CD4-positive, alpha-beta memory T cell (primary cell): ENCODE data around the gene UGT1A3. TPM values are rescaled to one million over a fixed set of nuclear protein-coding genes. Genes with fewer than 3 reads are reported as not detected.

Experiments used
- CTCF ChIA-PET: fragments of 350-600 bp; sonication (Branson Sonifier 250); formaldehyde crosslinking; loops from one replicate; lab custom pipeline; 2021; ENCODE audit warnings: inconsistent platforms; ENCODE audit not compliant: partially characterized antibody; lab: Charles Lee
- POLR2A ChIA-PET: fragments of 350-600 bp; sonication (Branson Sonifier 250); formaldehyde crosslinking; loops from one replicate; lab custom pipeline; 2021; ENCODE audit not compliant: partially characterized antibody; lab: Charles Lee
- DNase-seq, 5 donors: peaks; one replicate each; pipeline versions ENCODE4 v3.0.0 to v3.0.0-alpha.2; 2020 to 2022; ENCODE audit warnings: mixed read lengths in 1 of 5
- H3K27ac ChIP-seq: one replicate; pipeline ENCODE4 v1.7.0; 2013; ENCODE audit warnings: low read depth, low read length
- H3K27me3 ChIP-seq: 2 replicates; pipeline ENCODE4 v1.7.0; 2013; ENCODE audit warnings: mild to moderate bottlenecking, low read length, moderate library complexity; ENCODE audit not compliant: insufficient read depth
- H3K36me3 ChIP-seq: 2 replicates; pipeline ENCODE4 v1.7.0; 2013; ENCODE audit warnings: mild to moderate bottlenecking, low read length, moderate library complexity; ENCODE audit not compliant: insufficient read depth
- H3K4me1 ChIP-seq: 2 replicates; pipeline ENCODE4 v1.7.0; 2013; ENCODE audit warnings: mild to moderate bottlenecking, low read length, moderate library complexity; ENCODE audit not compliant: insufficient read depth
- H3K4me3 ChIP-seq, 2 donors: one replicate each; pipeline ENCODE4 v1.7.0; 2013; ENCODE audit warnings: low read length in 2 of 2, mild to moderate bottlenecking in 1 of 2
- H3K9me3 ChIP-seq, 2 donors: one replicate each; pipeline ENCODE4 v1.7.0; 2013; ENCODE audit warnings: low read length in 2 of 2, control low read depth in 1 of 2; ENCODE audit not compliant: control insufficient read depth in 1 of 2
- H3K27ac Mint-ChIP-seq, 7 donors: one replicate each; pipeline ENCODE4 v1.8.0; 2020 to 2021; ENCODE audit warnings: mixed read lengths in 7 of 7, mild to moderate bottlenecking in 6 of 7, inconsistent platforms in 3 of 7, moderate library complexity in 3 of 7
- H3K27me3 Mint-ChIP-seq, 2 donors: one replicate each; pipeline ENCODE4 v1.8.0; 2020 to 2021; ENCODE audit warnings: mixed read lengths in 2 of 2
- H3K36me3 Mint-ChIP-seq, 2 donors: one replicate each; pipeline ENCODE4 v1.8.0; 2020 to 2021; ENCODE audit warnings: mixed read lengths in 2 of 2, inconsistent platforms in 1 of 2, mild to moderate bottlenecking in 1 of 2
- H3K4me1 Mint-ChIP-seq, 4 donors: one replicate each; pipeline ENCODE4 v1.8.0; 2020 to 2021; ENCODE audit warnings: mixed read lengths in 4 of 4, mild to moderate bottlenecking in 1 of 4
- H3K4me3 Mint-ChIP-seq, 8 donors: one replicate each; pipeline ENCODE4 v1.8.0; 2020 to 2021; ENCODE audit warnings: mixed read lengths in 8 of 8, mild to moderate bottlenecking in 7 of 8, moderate library complexity in 6 of 8, inconsistent platforms in 3 of 8
- H3K9me3 Mint-ChIP-seq, 8 donors: one replicate each; pipeline ENCODE4 v1.8.0; 2020 to 2021; ENCODE audit warnings: mixed read lengths in 8 of 8, mild to moderate bottlenecking in 5 of 8, inconsistent platforms in 3 of 8, moderate library complexity in 1 of 8
- intact Hi-C: fragments of 100-400 bp; cut with micrococcal nuclease; formaldehyde crosslinking; loops from one replicate; pipeline ENCODE4 v1.15.1; 2023
- polyA plus RNA-seq, 2 donors: library from polyadenylated mRNA; unstranded; fragments of 300-500 nt; fragmentation: Illumina TruSeq; gene quantifications; one replicate each; pipeline ENCODE4 v1.2.3, GENCODE V29; 2021
- total RNA-seq, 2 experiments: library from RNA; stranded (reverse); gene quantifications; one replicate each; pipeline ENCODE4 v1.2.3, GENCODE V29; 2021

Gene UGT1A3
- total RNA-seq (not detected), polyA plus RNA-seq (not detected)

DNA sequence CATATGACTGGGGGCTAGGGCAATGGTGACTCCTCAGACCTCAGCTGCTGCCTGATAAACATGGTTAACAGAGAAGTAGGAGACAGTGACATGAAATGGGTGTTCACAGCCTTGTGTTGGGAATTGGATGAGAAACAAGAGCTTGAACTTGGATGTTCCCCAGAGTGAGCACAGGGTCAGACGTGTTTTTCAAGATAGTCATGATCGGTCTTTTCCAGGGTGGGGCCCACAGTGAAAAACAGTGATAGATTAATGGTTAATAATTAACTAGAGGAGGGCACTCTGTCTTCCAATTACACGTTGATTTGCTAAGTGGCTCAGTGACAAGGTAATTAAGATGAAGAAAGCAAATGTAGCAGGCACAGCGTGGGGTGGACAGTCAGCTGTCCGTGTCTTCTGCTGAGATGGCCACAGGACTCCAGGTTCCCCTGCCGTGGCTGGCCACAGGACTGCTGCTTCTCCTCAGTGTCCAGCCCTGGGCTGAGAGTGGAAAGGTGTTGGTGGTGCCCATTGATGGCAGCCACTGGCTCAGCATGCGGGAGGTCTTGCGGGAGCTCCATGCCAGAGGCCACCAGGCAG lies at the start of gene UGT1A3:
Gene UGT1A3, plus strand, starts transcription at position 320 of the 579 bp plus-strand sequence. Its CDS starts 85 bp downstream, at position 405.
- intact Hi-C loops = no loop called here
- Mint-ChIP-seq H3K27ac (no peak within 1 kb of the TSS), H3K27me3 (peaks cover 12 to 17% of the 10 kb centered on the region in 2 donors), H3K4me1 (no peaks in the 10 kb centered on the region), H3K9me3 (peaks cover 0 to 3% (median 0%) of the 10 kb centered on the region in 8 donors), H3K4me3 (no peak within 1 kb of the TSS), H3K36me3 (no peaks in the 10 kb centered on the region)
- no peak within 1 kb of the TSS for H3K27ac ChIP-seq
- no peaks in the 10 kb centered on the region for H3K36me3 ChIP-seq
- H3K4me1 ChIP-seq = no peaks in the 10 kb centered on the region
- DNase-seq = no peak
- no peaks in the 10 kb centered on the region for H3K27me3 ChIP-seq
- ChIA-PET POLR2A (no interaction called here), CTCF (no interaction called here)
- no peak within 1 kb of the TSS for H3K4me3 ChIP-seq
- no peaks in the 10 kb centered on the region for H3K9me3 ChIP-seq

DNA sequence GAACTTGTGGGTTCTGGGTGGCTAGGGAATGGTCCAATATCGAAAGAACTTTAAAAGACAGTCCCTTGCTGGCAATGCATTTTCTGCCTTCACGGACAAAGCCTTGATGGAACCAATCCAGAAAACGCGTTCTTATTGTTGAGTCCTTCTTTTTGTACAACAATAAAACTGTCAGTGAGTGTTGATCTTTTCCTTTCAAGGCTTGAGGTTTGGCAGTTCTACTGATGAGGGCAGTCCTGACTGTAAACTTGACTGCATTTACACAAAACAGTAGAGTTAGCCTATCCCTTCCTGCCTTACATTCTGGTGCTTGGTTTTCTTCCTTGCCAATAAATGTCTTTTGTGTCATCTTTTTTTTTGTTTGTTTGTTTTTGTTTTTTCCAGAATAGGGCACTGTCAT lies 49.6 kb upstream of the UGT1A3 start:
- CTCF ChIA-PET = no interaction called here
- no peak overlapping the region for H3K27ac ChIP-seq
- DNase-seq = no peak
- Mint-ChIP-seq H3K4me3 (no peak overlapping the region), H3K27ac (no peak overlapping the region), H3K36me3 (no peaks in the 10 kb centered on the region), H3K9me3 (no peaks in the 10 kb centered on the region), H3K4me1 (no peaks in the 10 kb centered on the region), H3K27me3 (peaks cover 15 to 18% of the 10 kb centered on the region in 2 donors)
- H3K4me3 ChIP-seq = no peak overlapping the region
- POLR2A ChIA-PET = no interaction called here
- no peaks in the 10 kb centered on the region for H3K9me3 ChIP-seq
- no peaks in the 10 kb centered on the region for H3K4me1 ChIP-seq
- H3K36me3 ChIP-seq = no peaks in the 10 kb centered on the region
- intact Hi-C loops = no loop called here
- H3K27me3 ChIP-seq = no peaks in the 10 kb centered on the region

- intact Hi-C loops = no loop called here
- POLR2A ChIA-PET = no interaction called here
- CTCF ChIA-PET = no interaction called here
Observed at GRCh38 chr2:233680361-233681045, 48.3 kb upstream of the UGT1A3 start.

DNA sequence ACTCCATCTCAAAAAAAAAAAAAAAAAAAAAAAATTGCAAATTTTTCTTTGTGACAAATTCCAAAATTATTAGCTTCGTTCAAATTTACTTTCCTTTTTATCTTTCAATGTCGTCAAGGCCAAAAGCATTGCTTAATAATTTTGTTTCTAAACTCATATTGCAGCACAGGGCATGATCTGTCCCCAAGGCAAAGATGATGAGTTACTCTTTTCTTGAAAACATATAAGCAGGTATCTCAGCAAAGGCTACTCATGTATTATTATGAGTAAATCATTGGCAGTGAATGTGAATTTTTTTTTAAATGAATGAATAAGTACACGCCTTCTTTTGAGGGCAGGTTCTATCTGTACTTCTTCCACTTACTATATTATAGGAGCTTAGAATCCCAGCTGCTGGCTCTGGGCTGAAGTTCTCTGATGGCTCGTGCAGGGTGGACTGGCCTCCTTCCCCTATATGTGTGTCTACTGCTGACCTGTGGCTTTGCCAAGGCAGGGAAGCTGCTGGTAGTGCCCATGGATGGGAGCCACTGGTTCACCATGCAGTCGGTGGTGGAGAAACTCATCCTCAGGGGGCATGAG lies 47.2 kb upstream of the UGT1A3 start, which contains the start of gene UGT1A7:
Gene UGT1A7, plus strand, starts transcription at position 381 of the 579 bp plus-strand sequence. Its CDS starts 37 bp downstream, at position 418.
- Histone ChIP-seq H3K4me3 (no peak within 1 kb of the TSS), H3K27ac (no peak within 1 kb of the TSS), H3K27me3 (no peaks in the 10 kb centered on the region), H3K36me3 (no peaks in the 10 kb centered on the region), H3K4me1 (no peaks in the 10 kb centered on the region), H3K9me3 (no peaks in the 10 kb centered on the region)
- no peaks in the 10 kb centered on the region for H3K4me1 Mint-ChIP-seq
- peaks cover 13 to 18% of the 10 kb centered on the region in 2 donors for H3K27me3 Mint-ChIP-seq
- POLR2A ChIA-PET = no interaction called here
- intact Hi-C loops = no loop called here
- no peaks in the 10 kb centered on the region for H3K36me3 Mint-ChIP-seq
- CTCF ChIA-PET = no interaction called here
- H3K4me3 Mint-ChIP-seq = no peak within 1 kb of the TSS
- no peaks in the 10 kb centered on the region for H3K9me3 Mint-ChIP-seq
- DNase-seq = no peak
- H3K27ac Mint-ChIP-seq = no peak within 1 kb of the TSS

More at GRCh38 chr2:233680361-233681045, 48.3 kb upstream of the UGT1A3 start:
- Mint-ChIP-seq H3K27ac (no peak overlapping the region), H3K27me3 (peaks cover 15 to 17% of the 10 kb centered on the region in 2 donors), H3K36me3 (no peaks in the 10 kb centered on the region), H3K9me3 (no peaks in the 10 kb centered on the region), H3K4me3 (no peak overlapping the region), H3K4me1 (no peaks in the 10 kb centered on the region)
- no peaks in the 10 kb centered on the region for H3K27me3 ChIP-seq
- H3K9me3 ChIP-seq = no peaks in the 10 kb centered on the region
- H3K36me3 ChIP-seq = no peaks in the 10 kb centered on the region
- DNase-seq = no peak
- no peak overlapping the region for H3K27ac ChIP-seq
- H3K4me3 ChIP-seq = no peak overlapping the region
- H3K4me1 ChIP-seq = no peaks in the 10 kb centered on the region

DNA sequence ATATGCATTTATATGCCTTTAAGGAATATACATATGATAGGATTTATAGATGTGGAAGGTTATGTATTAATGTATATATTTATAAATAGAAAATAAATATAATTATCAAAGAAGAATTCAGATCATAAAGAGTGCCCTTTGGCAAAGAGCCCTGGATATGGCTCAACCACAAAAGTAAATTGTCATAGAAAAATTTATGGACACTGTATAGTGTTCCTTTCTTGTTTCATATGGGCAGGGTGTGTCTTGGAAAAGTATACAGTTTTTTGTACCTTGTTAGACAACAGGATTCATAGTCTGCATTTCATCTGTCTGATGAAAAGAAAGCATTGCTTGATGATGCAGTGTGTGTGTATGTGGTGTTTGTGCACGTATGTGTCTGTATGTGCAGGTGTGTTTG lies 44.2 kb upstream of the UGT1A3 start:
- H3K36me3 Mint-ChIP-seq = no peaks in the 10 kb centered on the region
- no peak overlapping the region for H3K4me3 Mint-ChIP-seq
- DNase-seq = no peak
- H3K27me3 ChIP-seq = no peaks in the 10 kb centered on the region
- H3K4me1 ChIP-seq = no peaks in the 10 kb centered on the region
- no peaks in the 10 kb centered on the region for H3K4me1 Mint-ChIP-seq
- H3K9me3 Mint-ChIP-seq = peaks cover 0 to 1% (median 0%) of the 10 kb centered on the region in 8 donors
- no peaks in the 10 kb centered on the region for H3K36me3 ChIP-seq
- ChIA-PET POLR2A (no interaction called here), CTCF (no interaction called here)
- H3K9me3 ChIP-seq = no peaks in the 10 kb centered on the region
- H3K27me3 Mint-ChIP-seq = peaks cover 12 to 20% of the 10 kb centered on the region in 2 donors
- H3K4me3 ChIP-seq = no peak overlapping the region
- no peak overlapping the region for H3K27ac Mint-ChIP-seq
- intact Hi-C loops = no loop called here
- no peak overlapping the region for H3K27ac ChIP-seq

GRCh38 chr2:233686928-233687327 lies 41.9 kb upstream of the UGT1A3 start:
- H3K4me3 Mint-ChIP-seq = no peak overlapping the region
- H3K27ac Mint-ChIP-seq = no peak overlapping the region
- no peaks in the 10 kb centered on the region for H3K9me3 ChIP-seq
- no peak overlapping the region for H3K4me3 ChIP-seq
- H3K9me3 Mint-ChIP-seq = peaks cover 0 to 1% (median 0%) of the 10 kb centered on the region in 8 donors
- ChIA-PET POLR2A (no interaction called here), CTCF (no interaction called here)
- no peaks in the 10 kb centered on the region for H3K27me3 ChIP-seq
- no peak for DNase-seq
- no peaks in the 10 kb centered on the region for H3K4me1 ChIP-seq
- H3K36me3 Mint-ChIP-seq = no peaks in the 10 kb centered on the region
- no peak overlapping the region for H3K27ac ChIP-seq
- intact Hi-C loops = no loop called here
- no peaks in the 10 kb centered on the region for H3K4me1 Mint-ChIP-seq
- peaks cover 10 to 19% of the 10 kb centered on the region in 2 donors for H3K27me3 Mint-ChIP-seq
- no peaks in the 10 kb centered on the region for H3K36me3 ChIP-seq

- H3K27ac ChIP-seq = no peak overlapping the region
- Mint-ChIP-seq H3K27me3 (peaks cover 10 to 25% of the 10 kb centered on the region in 2 donors), H3K27ac (no peak overlapping the region), H3K9me3 (peaks cover 0 to 1% (median 0%) of the 10 kb centered on the region in 8 donors), H3K36me3 (no peaks in the 10 kb centered on the region), H3K4me3 (no peak overlapping the region), H3K4me1 (no peaks in the 10 kb centered on the region)
- intact Hi-C loops = no loop called here
- ChIA-PET POLR2A (no interaction called here), CTCF (no interaction called here)
- no peaks in the 10 kb centered on the region for H3K27me3 ChIP-seq
- H3K4me3 ChIP-seq = no peak overlapping the region
- no peaks in the 10 kb centered on the region for H3K9me3 ChIP-seq
- no peaks in the 10 kb centered on the region for H3K4me1 ChIP-seq
- no peaks in the 10 kb centered on the region for H3K36me3 ChIP-seq
- DNase-seq = no peak
Observed at GRCh38 chr2:233688341-233688740, 40.5 kb upstream of the UGT1A3 start.
